ENCODE measurements around the gene ELP5.

Gene ELP5

GRCh38 chr17:7307686-7308624 is 55.9 kb downstream of the ELP5 start (continued):
- TF ChIP-seq GLIS1 (tag by site-specific recombination; IDR thresholded peaks at IDR 0.05) (peak; percentile 46; the same call in 1 of the 2 replicates), KLF9 (tag by site-specific recombination; IDR thresholded peaks at IDR 0.05; ENCODE audit: low read depth) (peak; percentile 15; the same call in 1 of the 2 replicates), YY1 (tag by site-specific recombination; IDR thresholded peaks at IDR 0.05) (peak; percentile 36; the same call in 1 of the 2 replicates), ZNF664 (tag by site-specific recombination; IDR thresholded peaks at IDR 0.05) (no peak)
- TF ChIP-seq, protein P1, sequence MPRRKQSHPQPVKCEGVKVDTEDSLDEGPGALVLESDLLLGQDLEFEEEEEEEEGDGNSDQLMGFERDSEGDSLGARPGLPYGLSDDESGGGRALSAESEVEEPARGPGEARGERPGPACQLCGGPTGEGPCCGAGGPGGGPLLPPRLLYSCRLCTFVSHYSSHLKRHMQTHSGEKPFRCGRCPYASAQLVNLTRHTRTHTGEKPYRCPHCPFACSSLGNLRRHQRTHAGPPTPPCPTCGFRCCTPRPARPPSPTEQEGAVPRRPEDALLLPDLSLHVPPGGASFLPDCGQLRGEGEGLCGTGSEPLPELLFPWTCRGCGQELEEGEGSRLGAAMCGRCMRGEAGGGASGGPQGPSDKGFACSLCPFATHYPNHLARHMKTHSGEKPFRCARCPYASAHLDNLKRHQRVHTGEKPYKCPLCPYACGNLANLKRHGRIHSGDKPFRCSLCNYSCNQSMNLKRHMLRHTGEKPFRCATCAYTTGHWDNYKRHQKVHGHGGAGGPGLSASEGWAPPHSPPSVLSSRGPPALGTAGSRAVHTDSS (tag by site-specific recombination; IDR thresholded peaks at IDR 0.05) = 0 out of 2 replicates have a peak, but pooled peaks have one; percentile 11

- ChIA-PET POLR2A (interaction anchor here (0.6 to 3.9 kb wide), 11 partner anchors 9 to 380 kb away, joined by 3 to 36 read pairs (median 4); partner anchors contain the start of genes DVL2, NEURL4, SLC16A13 and SLC2A4), CTCF (interaction anchor here (0.5 to 1.7 kb wide), 4 partner anchors 39 to 608 kb away, joined by 3 to 5 read pairs (median 4); no protein-coding TSS in a partner anchor)
- Histone ChIP-seq H3K4me1 (ENCODE audit: control insufficient read depth, insufficient read depth, low read length) (peaks cover 19% of the 10 kb centered on the region), H3K4me3 (ENCODE audit: low read depth, low read length) (peak overlapping the region; percentile 80), H3K9me3 (ENCODE audit: control insufficient read depth, insufficient read depth, low read depth, low read length) (no peaks in the 10 kb centered on the region), H3K36me3 (ENCODE audit: control insufficient read depth in 2 of 2, insufficient read depth in 1 of 2, low read length in 2 of 2) (peaks cover 35 to 47% of the 10 kb centered on the region in 2 experiments), H3K27ac (ENCODE audit: extremely low read depth, low read depth, low read length) (peak overlapping the region; percentile 99)
- peak; percentile 58; the same call in 1 of the 2 replicates for TF ChIP-seq PATZ1 (tag by site-specific recombination; IDR thresholded peaks at IDR 0.05)
- peak; percentile 74 for TF ChIP-seq SP2 (tag by site-specific recombination; IDR thresholded peaks at IDR 0.05)
- no peak for TF ChIP-seq ZNF350 (tag by site-specific recombination; IDR thresholded peaks at IDR 0.05)
- TF ChIP-seq SP7 (tag by site-specific recombination; IDR thresholded peaks at IDR 0.05) = peak; percentile 95
- 0 out of 2 replicates have a peak, but pooled peaks have one; percentile 49 for TF ChIP-seq ZEB2 (tag by site-specific recombination; IDR thresholded peaks at IDR 0.05)
- TF ChIP-seq SP3 (tag by site-specific recombination; IDR thresholded peaks at IDR 0.05) = peak; percentile 86
- no peak for TF ChIP-seq ZNF558 (tag by site-specific recombination; IDR thresholded peaks at IDR 0.05)
- no peak for TF ChIP-seq ZNF10 (tag by site-specific recombination; IDR thresholded peaks at IDR 0.05)
- TF ChIP-seq, protein P2, sequence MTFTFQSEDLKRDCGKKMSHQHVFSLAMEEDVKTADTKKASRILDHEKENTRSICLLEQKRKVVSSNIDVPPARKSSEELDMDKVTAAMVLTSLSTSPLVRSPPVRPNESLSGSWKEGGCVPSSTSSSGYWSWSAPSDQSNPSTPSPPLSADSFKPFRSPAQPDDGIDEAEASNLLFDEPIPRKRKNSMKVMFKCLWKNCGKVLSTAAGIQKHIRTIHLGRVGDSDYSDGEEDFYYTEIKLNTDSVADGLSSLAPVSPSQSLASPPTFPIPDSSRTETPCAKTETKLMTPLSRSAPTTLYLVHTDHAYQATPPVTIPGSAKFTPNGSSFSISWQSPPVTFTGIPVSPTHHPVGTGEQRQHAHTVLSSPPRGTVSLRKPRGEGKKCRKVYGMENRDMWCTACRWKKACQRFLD (tag by site-specific recombination; IDR thresholded peaks at IDR 0.05) = no peak
- TF ChIP-seq KLF7 (tag by site-specific recombination; IDR thresholded peaks at IDR 0.05; ENCODE audit: borderline replicate concordance) = peak; percentile 41; the same call in 1 of the 2 replicates
- TF ChIP-seq ZBTB17 (tag by site-specific recombination; IDR thresholded peaks at IDR 0.05) = peak; percentile 91
- no peak for TF ChIP-seq ZNF416 (tag by site-specific recombination; IDR thresholded peaks at IDR 0.05)
- peak; percentile 91 for TF ChIP-seq KLF1 (tag by site-specific recombination; IDR thresholded peaks at IDR 0.05)
- no peak for TF ChIP-seq SETDB1 (IDR thresholded peaks at IDR 0.05; ENCODE audit: insufficient read length, low read length)
- no peak for TF ChIP-seq ZSCAN23 (tag by site-specific recombination; IDR thresholded peaks at IDR 0.05)
- TF ChIP-seq KLF8 (tag by site-specific recombination; IDR thresholded peaks at IDR 0.05) = peak; percentile 25
- TF ChIP-seq ZNF341 (tag by site-specific recombination; IDR thresholded peaks at IDR 0.05; ENCODE audit: low read depth) = peak; percentile 79
- TF ChIP-seq KLF9 (tag by site-specific recombination; IDR thresholded peaks at IDR 0.05; ENCODE audit: low read depth) = peak; percentile 59; the same call in 1 of the 2 replicates
- peak; percentile 99 for TF ChIP-seq ZNF664 (tag by site-specific recombination; IDR thresholded peaks at IDR 0.05)
- no peak for TF ChIP-seq ZNF518A (tag by site-specific recombination; conservative IDR thresholded peaks at IDR 0.05; ENCODE audit: low read depth)
- no peak for TF ChIP-seq ZNF473 (tag by site-specific recombination; IDR thresholded peaks at IDR 0.05)
Observed at GRCh38 chr17:7308625-7309433, 56.8 kb downstream of the ELP5 start.
